AG08396 (cell line): ENCODE measurements around the gene CD300A.
A peak's percentile ranks its signal among the peaks of the same experiment; 100 is the strongest.

Source experiments
- DNase-seq: peaks from one replicate; pipeline ENCODE4 v3.0.0; 2012; ENCODE audit warnings: low spot score, mixed read lengths

CD300A gene

DNA sequence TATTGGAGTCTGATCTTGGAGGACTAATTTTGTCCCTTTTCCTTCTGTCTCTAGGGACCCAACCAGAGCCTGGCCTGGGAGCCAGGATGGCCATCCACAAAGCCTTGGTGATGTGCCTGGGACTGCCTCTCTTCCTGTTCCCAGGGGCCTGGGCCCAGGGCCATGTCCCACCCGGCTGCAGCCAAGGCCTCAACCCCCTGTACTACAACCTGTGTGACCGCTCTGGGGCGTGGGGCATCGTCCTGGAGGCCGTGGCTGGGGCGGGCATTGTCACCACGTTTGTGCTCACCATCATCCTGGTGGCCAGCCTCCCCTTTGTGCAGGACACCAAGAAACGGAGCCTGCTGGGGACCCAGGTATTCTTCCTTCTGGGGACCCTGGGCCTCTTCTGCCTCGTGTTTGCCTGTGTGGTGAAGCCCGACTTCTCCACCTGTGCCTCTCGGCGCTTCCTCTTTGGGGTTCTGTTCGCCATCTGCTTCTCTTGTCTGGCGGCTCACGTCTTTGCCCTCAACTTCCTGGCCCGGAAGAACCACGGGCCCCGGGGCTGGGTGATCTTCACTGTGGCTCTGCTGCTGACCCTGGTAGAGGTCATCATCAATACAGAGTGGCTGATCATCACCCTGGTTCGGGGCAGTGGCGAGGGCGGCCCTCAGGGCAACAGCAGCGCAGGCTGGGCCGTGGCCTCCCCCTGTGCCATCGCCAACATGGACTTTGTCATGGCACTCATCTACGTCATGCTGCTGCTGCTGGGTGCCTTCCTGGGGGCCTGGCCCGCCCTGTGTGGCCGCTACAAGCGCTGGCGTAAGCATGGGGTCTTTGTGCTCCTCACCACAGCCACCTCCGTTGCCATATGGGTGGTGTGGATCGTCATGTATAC lies 26.5 kb upstream of the CD300A start:
- DNase-seq, result no peak

- no peak for DNase-seq
These were observed 24.9 kb upstream of the CD300A start for GRCh38 chr17:74441537-74441936.

- DNase-seq, result no peak
These were observed 24.2 kb upstream of the CD300A start for GRCh38 chr17:74442291-74442669.

DNA sequence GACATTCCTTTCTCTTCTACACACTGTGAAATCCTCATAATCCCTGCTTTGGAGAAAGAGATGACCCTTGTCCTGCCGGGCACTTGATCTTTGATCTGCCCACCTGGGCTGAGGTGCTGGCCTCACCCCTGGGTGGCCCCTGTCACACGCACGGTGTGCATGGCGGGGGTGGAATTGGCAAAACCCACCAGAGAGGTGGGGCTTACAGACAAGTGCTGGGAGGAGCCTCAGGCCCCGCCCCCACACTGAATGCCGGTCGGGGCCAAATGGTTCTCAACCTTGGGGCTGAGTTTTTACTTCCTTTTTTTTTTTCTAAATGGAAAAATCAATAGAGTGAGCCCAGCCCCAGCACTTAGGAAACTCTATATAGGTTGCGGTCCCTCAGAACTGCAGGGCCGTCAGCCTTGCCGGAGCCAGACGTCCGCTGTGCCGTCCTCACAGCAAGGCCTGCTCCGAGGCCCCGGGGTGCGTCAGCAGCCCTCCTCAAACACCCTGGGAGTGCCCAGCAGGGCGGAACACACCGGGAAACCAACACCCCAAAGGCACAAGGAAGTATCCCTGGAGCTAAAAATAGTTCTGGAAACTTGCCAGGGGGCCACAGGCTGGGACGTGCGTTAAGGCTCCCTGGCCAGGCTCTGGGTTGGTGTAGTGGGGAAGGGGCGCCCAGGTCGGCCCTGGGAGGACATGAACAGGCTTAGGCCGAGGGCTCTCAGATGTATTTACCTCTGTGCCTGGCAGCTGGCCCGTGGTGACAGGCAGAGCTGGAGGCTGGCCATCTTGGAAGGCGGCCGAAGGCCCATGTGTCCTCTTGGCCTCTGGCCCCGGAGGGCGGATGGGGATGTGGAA lies 23.5 kb upstream of the CD300A start:
- DNase-seq, result no peak

DNA sequence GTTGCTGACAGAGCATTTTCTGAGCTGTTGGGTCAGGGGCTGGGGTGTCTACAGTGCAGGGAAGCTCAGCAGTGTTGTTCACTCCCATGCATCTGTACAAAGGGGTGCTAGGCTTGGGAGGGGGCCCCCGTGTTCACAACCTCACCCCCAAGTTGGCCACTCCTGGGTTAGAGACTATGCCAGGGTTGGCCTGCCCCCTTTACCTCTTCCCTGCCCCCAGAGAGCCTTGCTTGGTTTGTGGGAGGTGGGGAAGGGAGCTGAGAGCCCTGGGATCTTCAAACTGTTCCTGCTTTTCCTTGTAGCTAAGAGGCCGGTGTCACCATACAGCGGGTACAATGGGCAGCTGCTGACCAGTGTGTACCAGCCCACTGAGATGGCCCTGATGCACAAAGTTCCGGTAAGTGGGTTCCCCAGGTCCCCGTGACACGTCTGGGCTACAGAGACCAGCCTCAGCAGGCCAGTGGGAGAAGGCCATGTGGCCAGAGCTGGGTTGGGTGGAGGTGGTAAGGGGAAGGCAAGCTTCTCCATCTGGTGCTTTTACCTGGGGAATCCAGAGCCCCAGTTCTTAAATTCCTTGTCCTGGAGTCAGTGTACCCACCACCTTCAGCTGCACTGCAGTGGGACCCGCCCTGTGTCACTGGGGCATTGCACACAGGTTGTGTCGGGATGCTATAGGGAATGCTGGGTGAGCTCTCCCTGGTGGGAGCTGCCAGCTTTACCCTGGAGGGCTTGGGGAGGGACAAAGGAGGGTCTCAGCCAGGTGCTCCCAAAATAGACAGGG lies 22.7 kb upstream of the CD300A start:
- DNase-seq, result no peak

GRCh38 chr17:74444406-74444805 lies 22.0 kb upstream of the CD300A start:
- DNase-seq, result no peak

DNA sequence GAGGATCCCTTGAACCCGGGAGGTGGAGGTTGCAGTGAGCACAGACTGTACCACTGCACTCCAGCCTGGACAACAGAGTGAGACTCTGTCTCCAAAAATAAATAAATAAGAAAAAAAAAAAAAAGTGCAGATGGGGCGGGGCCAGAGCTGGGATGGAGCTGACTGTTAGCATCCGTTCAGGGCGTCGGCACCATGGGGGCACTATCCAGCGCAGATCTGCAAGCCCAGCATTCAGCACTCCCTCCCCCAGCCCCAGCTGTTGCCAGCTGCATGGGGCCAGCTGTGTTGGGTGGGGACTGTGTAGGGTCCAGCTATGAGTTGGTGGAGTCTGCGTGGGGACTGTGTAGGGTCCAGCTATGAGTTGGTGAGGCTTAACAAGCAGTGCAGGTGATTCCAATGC lies 21.3 kb upstream of the CD300A start:
- DNase-seq, result no peak

- no peak for DNase-seq
These were observed 19.6 kb upstream of the CD300A start for GRCh38 chr17:74446551-74447500.

DNA sequence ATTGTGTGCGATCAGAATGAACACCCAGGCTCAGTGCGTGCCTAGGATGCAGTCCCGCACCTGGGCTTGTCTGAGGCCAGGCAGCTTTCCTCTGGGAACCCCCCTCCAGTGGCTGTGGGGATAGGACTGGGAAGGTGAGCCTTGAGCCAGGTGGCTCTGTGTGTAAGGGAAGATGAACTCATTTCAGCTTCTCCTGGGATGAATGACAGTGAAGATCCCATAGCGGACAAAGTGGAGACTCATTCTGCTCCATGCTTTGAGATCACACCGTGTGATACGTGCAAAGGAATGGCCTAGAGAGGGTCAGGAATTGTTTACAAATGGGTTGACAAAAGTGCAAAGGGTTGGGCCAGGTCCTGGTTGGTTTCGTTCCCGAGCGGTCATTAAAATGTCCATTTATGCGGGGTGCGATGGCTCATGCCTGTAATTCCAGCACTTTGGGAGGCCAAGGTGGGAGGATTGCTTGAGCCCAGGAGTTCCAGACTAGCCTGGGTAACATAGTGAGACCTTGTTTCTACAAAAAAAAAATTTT lies 18.7 kb upstream of the CD300A start:
- no peak for DNase-seq

DNA sequence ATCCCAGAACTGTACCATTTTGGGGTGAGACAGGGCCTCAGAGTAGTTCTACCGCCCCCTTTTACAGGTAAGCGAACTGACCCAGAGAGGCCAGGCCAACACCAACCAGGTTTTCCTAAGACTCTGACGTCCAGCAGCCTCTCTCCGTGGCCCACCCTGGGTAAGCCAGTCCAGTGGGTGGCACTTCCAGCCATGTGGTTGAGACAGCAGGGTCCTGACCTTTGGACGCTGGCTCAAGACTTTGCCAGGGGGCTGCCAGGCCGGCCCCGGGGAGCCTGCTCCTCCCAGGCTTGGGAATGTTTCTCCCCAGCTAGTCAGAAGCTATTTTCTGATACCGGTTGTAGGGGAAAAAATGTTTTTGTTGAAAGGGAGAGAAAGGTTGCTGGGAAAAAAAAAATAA lies 17.7 kb upstream of the CD300A start:
- DNase-seq, result no peak

- no peak for DNase-seq
These were observed 17.1 kb upstream of the CD300A start for GRCh38 chr17:74449306-74449705.

- no peak for DNase-seq
These were observed 16.7 kb upstream of the CD300A start for GRCh38 chr17:74449773-74450172.

- DNase-seq, result no peak
These were observed 16.2 kb upstream of the CD300A start for GRCh38 chr17:74450231-74450630.

GRCh38 chr17:74450925-74451403 lies 15.5 kb upstream of the CD300A start:
- DNase-seq, result no peak

DNA sequence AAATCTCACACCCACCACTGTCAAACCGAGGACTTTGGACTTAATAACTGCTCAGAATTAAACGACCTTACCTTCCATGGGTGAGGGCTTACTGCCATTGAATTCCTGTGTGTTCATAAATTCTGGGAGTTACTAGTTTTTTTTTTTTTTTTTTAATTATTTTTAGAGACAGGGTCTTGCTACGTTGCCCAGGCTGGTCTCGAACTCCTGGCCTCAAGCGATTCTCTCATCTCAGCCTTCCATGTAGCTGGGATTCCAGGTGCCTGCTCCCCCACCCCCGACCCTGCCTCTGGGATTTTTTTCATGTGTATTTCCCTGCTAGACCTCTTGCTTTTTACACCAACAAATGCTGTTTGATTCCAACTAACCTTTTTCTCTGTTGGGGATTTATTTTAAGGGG lies 14.9 kb upstream of the CD300A start:
- no peak for DNase-seq

GRCh38 chr17:74452033-74452840 lies 14.2 kb upstream of the CD300A start:
- no peak for DNase-seq

DNA sequence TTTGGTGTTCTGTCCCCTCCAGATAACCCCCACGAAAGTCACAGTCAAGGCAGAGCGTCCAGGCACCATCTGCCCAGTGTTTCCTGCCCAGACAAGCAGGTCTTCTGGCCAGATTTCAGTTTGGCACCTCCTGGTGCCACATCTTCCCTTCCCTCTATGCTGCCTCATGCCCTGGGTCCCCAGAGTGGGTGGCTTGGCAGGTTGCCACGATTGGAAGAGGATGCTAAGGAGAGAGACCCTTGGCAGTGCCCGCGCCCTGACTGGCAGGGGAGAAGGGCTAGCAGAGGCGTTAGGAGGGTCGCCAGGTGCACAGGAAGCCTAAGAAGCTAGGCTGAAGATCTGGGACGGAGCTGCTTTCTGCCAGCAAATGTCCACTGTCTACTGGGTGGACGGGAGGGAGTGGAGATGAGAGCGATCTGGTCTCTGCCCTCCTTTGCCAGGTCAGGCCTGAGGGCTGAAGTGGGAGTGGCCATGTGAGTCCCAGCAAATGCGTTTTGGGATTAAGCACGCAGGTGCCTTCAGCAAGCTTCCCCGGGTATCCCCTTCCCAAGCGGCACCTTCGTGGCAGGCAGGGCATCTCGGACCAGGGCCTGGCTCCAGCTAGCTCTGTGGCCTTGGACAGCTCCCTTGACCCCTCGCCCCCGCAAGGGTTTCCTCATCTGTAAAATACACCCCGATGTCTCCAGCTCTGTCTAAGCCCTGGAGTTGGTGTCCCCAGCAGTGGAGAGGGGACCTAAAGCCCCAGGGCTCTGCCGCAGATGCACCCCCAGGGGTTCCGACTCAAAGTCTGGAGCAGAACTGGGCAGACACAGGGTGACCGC lies 13.4 kb upstream of the CD300A start:
- DNase-seq, result no peak

GRCh38 chr17:74453665-74454196 lies 12.7 kb upstream of the CD300A start:
- peak; percentile 96 for DNase-seq
